LoVo (cell line): ENCODE measurements around the gene CCDC9.
"Not testable (repeated sequence)": the region's sequence is repeated elsewhere in the genome, so short reads cannot be mapped to it uniquely, and the experiment has no call there.

Source experiments
- DNase-seq: peaks from one replicate; pipeline ENCODE4 v3.0.0-alpha.2; 2016; ENCODE audit warnings: low spot score

Gene CCDC9

GRCh38 chr19:47232422-47233211 lies 23.7 kb upstream of the CCDC9 start:
- DNase-seq = peak; percentile 82

- DNase-seq = no peak
Observed at GRCh38 chr19:47236072-47236675, 20.2 kb upstream of the CCDC9 start.

- DNase-seq = no peak
Observed at GRCh38 chr19:47239152-47239551, 17.2 kb upstream of the CCDC9 start.

- no peak for DNase-seq
Observed at GRCh38 chr19:47239610-47240296, 16.6 kb upstream of the CCDC9 start.

GRCh38 chr19:47240556-47240955 lies 15.8 kb upstream of the CCDC9 start:
- DNase-seq = no peak

GRCh38 chr19:47240996-47241918 lies 15.1 kb upstream of the CCDC9 start:
- DNase-seq = peak; percentile 78

DNA sequence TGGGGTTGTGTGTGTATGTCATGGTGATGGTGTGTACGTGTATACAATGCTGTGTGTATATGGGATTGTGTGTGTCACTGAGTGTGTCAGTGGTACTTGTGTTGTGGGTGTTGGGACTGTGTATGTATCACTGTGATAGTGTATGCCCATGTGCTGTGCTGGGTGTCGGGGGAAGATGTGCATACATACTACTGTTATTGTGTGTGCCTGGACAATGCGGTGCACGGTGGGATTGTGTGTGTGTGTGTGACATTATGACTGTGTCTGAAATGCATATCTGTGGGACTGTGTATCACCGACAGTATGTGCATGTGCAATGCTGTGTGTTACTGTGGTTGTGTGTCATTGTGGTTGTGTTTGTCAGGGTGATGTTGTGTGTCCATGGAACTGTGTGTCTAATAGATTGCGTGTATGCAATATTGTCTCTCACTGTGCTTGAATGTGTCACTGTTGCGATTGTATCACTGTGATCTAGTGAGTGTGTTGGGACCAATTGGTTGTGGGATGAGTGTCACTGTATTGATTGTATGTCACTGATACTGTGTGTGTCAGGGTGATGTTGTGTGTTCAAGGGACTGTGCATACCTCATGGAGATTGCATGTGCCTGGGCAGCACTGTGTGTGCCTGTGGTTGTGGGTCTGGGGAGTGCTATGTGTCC lies 14.3 kb upstream of the CCDC9 start:
- no peak for DNase-seq

- no peak for DNase-seq
Observed at GRCh38 chr19:47243364-47243775, 13.0 kb upstream of the CCDC9 start.

DNA sequence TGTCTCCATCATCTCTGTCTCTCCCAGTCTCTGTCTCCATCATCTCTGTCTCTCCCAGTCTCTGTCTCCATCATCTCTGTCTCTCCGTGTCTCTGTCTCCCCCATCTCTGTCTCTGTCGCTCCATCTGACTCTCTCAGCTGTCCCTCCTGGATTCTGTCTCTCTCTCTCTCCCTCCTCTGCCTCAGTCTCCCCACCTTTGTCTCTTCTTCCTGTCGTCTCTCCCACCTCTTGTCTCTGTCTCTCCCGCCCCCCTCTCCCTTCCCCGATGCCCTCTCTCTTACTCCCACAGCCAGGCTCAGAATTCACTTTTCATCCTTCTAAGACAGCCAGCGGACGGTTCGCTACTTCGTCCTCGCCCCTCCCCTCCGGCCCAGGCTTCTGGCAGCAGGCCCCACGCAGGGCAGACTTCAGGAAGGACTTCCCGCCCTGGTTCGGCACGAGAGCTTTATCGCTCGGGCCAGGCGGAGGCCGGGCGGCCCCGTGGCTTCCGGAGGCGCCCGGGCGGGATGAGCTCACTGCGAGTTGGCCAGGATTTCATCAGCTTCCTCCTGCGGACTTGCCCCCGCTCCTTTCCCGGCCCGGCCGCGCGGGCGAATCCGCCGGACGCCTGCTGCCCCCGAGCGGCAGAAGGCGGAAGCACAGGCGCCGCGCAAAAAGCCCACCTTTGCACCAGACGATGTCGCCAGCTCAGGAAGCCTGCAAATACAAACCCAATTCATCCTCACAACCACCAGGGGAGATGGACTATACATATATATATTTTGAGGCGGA lies 12.4 kb upstream of the CCDC9 start:
- DNase-seq = peak; percentile 96

GRCh38 chr19:47247308-47247990 lies 8.9 kb upstream of the CCDC9 start:
- DNase-seq = peak; percentile 78

DNA sequence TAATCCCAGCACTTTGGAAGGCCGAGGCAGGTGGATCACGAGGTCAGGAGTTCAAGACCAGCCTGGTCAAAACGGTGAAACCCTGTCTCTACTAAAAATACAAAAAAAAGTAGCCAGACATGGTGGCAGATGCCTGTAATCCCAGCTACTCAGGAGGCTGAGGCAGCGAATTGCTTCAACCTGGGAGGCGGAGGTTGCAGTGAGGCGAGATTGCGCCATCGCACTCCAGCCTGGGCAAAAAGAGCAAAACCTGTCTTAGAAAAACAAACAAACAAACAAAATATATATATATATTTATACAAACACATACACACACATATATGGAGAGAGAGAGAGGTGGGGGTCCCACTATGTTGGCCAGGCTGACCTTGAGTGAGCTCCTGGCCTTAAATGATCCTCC lies 3.3 kb upstream of the CCDC9 start:
- DNase-seq = not testable (repeated sequence)

DNA sequence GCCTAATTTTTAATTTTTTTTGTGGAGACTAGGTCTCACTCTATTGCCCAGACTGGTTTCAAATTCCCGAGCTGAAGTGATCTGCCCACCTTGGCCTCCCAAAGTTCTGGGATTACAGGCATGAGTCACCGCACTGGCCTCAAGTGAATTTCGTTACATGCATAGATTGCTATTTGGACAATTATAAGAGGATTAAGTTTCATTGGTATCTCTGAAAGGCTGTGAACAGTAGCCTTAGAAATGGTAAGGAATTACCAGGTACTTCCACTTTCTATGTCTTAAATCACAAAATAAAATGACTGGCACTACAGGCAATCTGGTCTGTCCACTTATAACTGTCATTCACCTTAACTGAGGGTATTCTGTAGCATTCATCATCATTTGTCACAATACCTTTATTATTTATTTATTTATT lies 2.9 kb upstream of the CCDC9 start:
- no peak for DNase-seq

GRCh38 chr19:47253970-47254369 lies 2.4 kb upstream of the CCDC9 start:
- DNase-seq = no peak

- peak; percentile 100 for DNase-seq
Observed at GRCh38 chr19:47256693-47257410, 527 bp downstream of the CCDC9 start.

- DNase-seq = no peak
Observed at GRCh38 chr19:47257411-47258169, 1.3 kb downstream of the CCDC9 start.

- DNase-seq = no peak
Observed at GRCh38 chr19:47258434-47258833, 2.1 kb downstream of the CCDC9 start.

- DNase-seq = no peak
Observed at GRCh38 chr19:47258895-47259555, 2.7 kb downstream of the CCDC9 start.

DNA sequence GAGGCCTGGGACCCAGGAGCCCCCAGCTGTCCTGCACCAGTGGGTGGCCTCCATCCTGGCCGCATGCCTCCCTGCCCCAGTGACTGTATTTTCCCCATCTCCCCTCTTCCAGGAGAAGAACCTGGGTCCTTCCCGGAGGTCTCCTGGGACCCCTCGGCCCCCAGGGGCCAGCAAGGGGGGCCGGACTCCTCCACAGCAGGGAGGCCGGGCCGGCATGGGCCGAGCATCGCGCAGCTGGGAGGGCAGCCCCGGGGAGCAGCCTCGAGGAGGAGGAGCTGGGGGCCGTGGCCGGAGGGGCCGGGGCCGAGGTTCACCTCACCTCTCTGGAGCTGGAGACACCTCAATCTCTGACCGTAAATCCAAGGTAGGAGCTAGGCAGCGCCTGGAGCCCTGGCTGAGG lies 4.2 kb downstream of the CCDC9 start:
- DNase-seq = no peak
